Muscle layer of colon (tissue), 2 donors: Measurements from ENCODE around the gene NDUFA12.

ENCODE experiments used
- H3K27ac ChIP-seq: one replicate; pipeline ENCODE4 v1.7.0; 2013; ENCODE audit warnings: low read depth, mild to moderate bottlenecking, low read length, moderate library complexity
- H3K27me3 ChIP-seq, 2 donors: one replicate each; pipeline ENCODE4 v1.7.0; 2013; ENCODE audit warnings: low read length in 2 of 2, mild to moderate bottlenecking in 2 of 2; ENCODE audit not compliant: insufficient read depth in 2 of 2, control insufficient read depth in 1 of 2
- H3K36me3 ChIP-seq: one replicate; pipeline ENCODE4 v1.7.0; 2013; ENCODE audit warnings: mild to moderate bottlenecking, low read length; ENCODE audit not compliant: insufficient read depth
- H3K4me1 ChIP-seq: one replicate; pipeline ENCODE4 v1.7.0; 2013; ENCODE audit warnings: mild to moderate bottlenecking, low read length; ENCODE audit not compliant: insufficient read depth
- H3K4me3 ChIP-seq, 2 donors: one replicate each; pipeline ENCODE4 v1.7.0; 2013; ENCODE audit warnings: low read length in 2 of 2, low read depth in 1 of 2, mild to moderate bottlenecking in 1 of 2, moderate library complexity in 1 of 2
- H3K9ac ChIP-seq: one replicate; pipeline ENCODE4 v1.7.0; 2013; ENCODE audit warnings: low read length
- H3K9me3 ChIP-seq: one replicate; pipeline ENCODE4 v1.7.0; 2013; ENCODE audit warnings: mild to moderate bottlenecking, low read length
- donor health status: abdominal sarcoma.
- donor health status: Adenocarcinoma of cecum.

Gene NDUFA12

DNA sequence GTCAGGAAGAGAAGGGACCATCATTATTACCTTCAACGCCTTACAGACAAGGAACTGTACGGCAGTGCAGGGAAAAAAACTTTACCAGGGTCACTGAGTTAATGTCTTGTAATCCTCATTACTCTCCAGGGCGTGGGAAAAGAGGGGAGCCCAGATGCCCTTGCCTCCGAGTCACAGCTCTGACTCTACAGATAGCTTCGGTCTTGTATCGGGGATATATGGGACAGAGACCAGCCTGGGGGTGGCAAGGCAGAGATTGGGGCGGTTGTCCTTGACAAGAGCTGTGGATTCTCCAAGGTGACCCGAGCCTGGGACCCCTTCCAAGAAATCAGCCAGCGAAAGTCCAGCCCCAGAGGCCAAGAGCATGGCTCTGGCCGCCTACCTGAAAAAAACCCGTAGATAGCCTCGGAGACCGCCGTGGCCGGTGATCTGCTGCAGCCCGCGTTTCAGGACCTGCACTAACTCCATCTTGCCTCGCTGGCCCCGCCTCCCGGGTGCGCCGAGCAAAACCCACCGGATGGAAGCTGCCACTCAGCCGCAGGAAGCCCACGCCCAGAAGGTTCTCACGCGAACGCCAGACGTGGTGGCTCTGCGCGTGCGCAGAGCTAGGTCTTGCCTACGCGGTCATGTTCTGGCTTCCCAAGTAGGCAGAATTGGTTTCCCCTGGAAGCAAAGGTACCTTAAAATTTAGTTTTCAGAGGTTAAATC is at the start of gene NDUFA12:
TSS of gene NDUFA12 (minus strand) at position 485 of the 708 bp plus-strand sequence. CDS start at position 468, 17 bp downstream.
- H3K9ac ChIP-seq = peak within 1 kb of the TSS; percentile 32
- H3K27me3 ChIP-seq = no peaks in the 10 kb centered on the region
- peak within 1 kb of the TSS; percentile 91 for H3K27ac ChIP-seq
- H3K4me1 ChIP-seq = peaks cover 6% of the 10 kb centered on the region
- no peaks in the 10 kb centered on the region for H3K9me3 ChIP-seq
- peaks cover 4% of the 10 kb centered on the region for H3K36me3 ChIP-seq
- H3K4me3 ChIP-seq = peak within 1 kb of the TSS; percentile 79 to 83

DNA sequence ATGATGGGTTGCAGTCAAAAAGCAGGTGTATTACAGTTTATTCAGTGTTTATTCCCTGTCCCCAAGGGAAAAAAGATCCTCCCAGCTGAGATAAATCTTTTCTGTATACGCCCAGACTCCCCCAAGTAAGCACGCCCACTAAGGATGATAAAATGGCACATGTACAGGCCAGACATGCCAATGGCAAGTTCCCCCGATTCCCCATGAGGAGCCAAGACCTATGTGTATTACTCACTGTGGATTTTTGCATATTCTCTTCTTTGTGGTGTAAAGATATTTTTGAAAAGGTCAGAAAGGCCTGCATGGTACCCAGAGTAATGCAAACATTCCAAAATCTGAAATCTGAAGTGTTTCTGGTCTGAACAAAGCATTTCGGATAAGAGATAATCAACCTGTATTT is 47.7 kb upstream of the NDUFA12 start:
- H3K27ac ChIP-seq = no peak overlapping the region
- no peak overlapping the region for H3K9ac ChIP-seq
- H3K4me1 ChIP-seq = no peaks in the 10 kb centered on the region
- H3K4me3 ChIP-seq = no peak overlapping the region
- H3K36me3 ChIP-seq = peaks cover 19% of the 10 kb centered on the region
- H3K9me3 ChIP-seq = no peaks in the 10 kb centered on the region
- H3K27me3 ChIP-seq = no peaks in the 10 kb centered on the region

DNA sequence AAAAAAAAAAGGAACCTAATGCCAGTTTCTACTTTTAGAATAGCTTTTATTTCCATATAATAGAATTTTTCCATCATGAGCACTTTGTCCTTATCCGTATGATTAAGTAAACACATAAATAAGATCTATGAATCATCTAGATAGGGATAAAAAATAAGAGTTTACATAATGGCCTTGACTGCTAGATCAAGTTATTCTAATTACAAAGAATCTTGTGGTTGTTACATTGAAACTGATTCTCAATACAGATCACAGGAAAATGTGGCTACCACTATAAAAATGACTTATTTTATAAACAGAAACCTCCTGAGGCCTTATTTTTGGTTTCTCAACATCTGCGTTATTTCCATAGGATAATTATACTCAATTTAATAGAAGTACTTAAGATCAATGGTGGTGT is 34.4 kb upstream of the NDUFA12 start:
- H3K4me3 ChIP-seq = no peak overlapping the region
- H3K27ac ChIP-seq = no peak overlapping the region
- H3K4me1 ChIP-seq = no peaks in the 10 kb centered on the region
- peaks cover 26% of the 10 kb centered on the region for H3K36me3 ChIP-seq
- no peak overlapping the region for H3K9ac ChIP-seq
- no peaks in the 10 kb centered on the region for H3K27me3 ChIP-seq
- H3K9me3 ChIP-seq = no peaks in the 10 kb centered on the region

DNA sequence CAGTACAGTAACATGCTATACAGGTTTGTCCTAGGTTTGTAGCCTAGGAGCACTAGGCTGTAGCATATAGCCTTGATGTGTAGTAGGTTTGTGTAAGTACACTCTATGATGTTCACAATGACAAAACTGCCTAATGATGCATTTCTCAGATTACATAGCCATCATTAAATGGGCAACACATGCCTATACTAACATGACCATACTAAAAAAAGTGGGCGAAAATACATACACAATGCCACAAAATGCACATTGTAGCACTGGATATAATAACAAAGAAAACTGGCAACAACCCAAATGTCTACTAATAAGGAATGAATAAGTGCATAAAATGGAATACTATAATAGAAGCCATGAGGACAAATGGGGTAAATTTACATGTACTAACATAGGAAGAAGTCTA is 31.3 kb upstream of the NDUFA12 start:
- Histone ChIP-seq H3K27ac (no peak overlapping the region), H3K9me3 (no peaks in the 10 kb centered on the region), H3K9ac (no peak overlapping the region), H3K36me3 (peaks cover 21% of the 10 kb centered on the region), H3K27me3 (no peaks in the 10 kb centered on the region), H3K4me3 (no peak overlapping the region), H3K4me1 (no peaks in the 10 kb centered on the region)

DNA sequence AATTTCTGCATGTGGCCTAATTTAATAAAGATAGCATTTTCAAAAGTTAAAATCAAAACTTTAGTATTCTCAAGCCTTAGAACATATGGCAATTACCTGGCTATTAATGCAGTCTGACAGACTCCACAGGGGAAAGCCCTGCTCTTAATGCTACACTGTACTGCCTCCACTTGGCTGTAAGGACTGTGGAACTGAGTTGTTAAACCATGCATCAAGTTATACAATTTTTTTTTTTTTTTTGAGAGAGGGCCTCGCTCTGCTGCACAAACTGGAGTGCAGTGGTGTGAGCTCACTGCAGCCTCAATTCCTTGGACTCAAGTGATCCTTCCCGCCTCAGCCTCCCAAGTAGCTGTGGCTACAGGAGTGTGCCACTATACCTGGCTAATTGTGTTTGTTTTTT is 19.0 kb upstream of the NDUFA12 start:
- Histone ChIP-seq H3K27me3 (no peaks in the 10 kb centered on the region), H3K9ac (no peak overlapping the region), H3K4me3 (no peak overlapping the region), H3K27ac (no peak overlapping the region), H3K36me3 (peaks cover 11% of the 10 kb centered on the region), H3K4me1 (no peaks in the 10 kb centered on the region), H3K9me3 (no peaks in the 10 kb centered on the region)

DNA sequence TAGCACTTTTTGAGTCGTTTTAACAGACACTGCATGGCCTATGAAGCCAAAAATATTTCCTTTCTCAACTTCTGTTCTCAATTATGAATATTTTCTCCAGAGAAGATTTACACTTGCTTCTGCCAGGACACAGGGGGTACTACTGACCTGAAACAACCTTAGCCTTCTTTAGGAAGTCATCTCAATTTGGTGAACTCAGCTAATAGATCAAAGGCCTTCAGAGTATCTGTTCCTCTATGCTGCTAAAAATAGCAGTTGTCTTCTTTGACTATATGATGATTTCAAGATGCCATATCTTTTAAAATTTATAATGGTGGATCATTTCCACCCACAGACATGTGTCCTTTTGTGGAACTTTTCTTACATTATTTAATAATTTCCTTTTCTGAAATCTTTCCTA is 14.0 kb upstream of the NDUFA12 start:
- Histone ChIP-seq H3K9me3 (no peaks in the 10 kb centered on the region), H3K36me3 (peaks cover 8% of the 10 kb centered on the region), H3K4me1 (no peaks in the 10 kb centered on the region), H3K27me3 (no peaks in the 10 kb centered on the region), H3K4me3 (no peak overlapping the region), H3K27ac (no peak overlapping the region), H3K9ac (no peak overlapping the region)

DNA sequence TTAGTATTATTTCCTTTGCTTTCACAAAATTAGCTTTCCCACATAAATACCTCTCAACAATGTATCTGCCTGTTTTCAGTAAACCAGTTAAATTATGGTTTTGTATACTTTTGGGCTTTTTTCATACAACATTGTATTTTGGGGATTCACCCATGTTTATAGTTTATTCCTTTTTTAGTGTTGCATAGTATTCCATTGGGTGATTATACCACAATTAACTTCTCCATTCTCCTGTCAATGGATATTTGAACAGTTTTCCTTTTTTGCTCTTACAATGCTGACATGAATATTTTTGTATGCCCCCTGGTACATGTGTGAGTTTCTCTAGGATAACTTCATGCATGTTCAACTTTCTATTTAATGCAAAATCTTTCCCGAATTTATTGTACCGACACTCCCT is 12.6 kb upstream of the NDUFA12 start:
- Histone ChIP-seq H3K36me3 (no peaks in the 10 kb centered on the region), H3K27me3 (no peaks in the 10 kb centered on the region), H3K9me3 (no peaks in the 10 kb centered on the region), H3K4me3 (no peak overlapping the region), H3K27ac (no peak overlapping the region), H3K4me1 (no peaks in the 10 kb centered on the region), H3K9ac (no peak overlapping the region)

DNA sequence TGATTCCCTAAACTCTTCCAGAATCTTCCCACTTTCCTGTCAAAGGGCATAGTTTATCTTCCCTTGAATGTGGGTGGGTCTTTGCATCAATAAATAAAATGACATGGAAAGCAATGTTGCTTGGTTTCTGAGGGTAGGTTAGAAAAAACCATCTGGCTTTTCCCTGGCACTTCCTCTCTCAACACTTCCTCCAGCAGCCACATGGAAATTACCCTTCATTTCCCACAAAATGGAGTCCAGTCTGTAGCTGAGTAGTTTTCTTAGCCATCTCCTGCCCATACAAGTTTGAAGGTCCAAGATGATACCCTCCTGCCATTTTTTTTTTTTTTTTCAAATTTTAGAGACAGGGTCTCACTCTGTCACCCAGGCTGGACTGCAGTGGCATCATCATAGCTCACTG is 11.1 kb upstream of the NDUFA12 start:
- no peaks in the 10 kb centered on the region for H3K27me3 ChIP-seq
- H3K4me1 ChIP-seq = no peaks in the 10 kb centered on the region
- no peaks in the 10 kb centered on the region for H3K36me3 ChIP-seq
- no peak overlapping the region for H3K9ac ChIP-seq
- H3K4me3 ChIP-seq = no peak overlapping the region
- no peaks in the 10 kb centered on the region for H3K9me3 ChIP-seq
- no peak overlapping the region for H3K27ac ChIP-seq

DNA sequence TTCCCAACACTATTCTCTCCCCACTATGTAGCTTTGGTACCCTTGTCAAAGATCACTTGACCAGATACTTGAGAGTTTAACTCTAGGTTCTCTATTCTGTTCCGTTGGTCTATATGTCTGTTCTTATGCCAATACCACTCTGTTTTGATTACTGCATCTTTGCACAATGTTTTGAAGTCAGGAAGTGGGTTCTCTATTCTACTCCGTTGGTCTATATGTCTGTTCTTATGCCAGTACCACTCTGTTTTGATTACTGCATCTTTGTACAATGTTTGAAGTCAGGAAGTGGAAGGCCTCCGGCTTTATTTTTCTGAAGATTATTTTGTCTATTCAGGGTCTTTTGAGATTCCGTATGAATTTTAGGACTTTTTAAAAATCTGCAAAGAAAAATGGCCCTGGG is 2.7 kb upstream of the NDUFA12 start:
- H3K27ac ChIP-seq = no peak overlapping the region
- no peaks in the 10 kb centered on the region for H3K27me3 ChIP-seq
- no peak overlapping the region for H3K4me3 ChIP-seq
- no peak overlapping the region for H3K9ac ChIP-seq
- no peaks in the 10 kb centered on the region for H3K9me3 ChIP-seq
- H3K4me1 ChIP-seq = peaks cover 6% of the 10 kb centered on the region
- H3K36me3 ChIP-seq = no peaks in the 10 kb centered on the region

DNA sequence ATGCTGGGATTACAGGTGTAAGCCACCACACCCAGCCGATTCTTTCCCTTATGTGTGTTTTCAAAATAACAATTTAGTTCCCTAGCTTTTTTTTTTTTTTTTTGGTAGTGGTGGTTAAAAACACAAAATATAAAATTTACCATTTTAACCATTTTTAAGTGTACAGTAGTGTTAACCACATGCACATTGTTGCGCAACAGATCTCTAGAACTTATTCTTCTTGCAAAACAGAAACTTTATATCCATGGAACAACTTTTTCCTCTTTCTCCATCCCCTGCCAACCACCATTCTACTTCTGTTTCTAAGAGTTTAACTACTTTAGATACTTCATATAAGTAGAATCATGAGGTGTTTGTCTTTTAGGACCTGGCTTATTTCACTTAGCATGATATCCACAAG is 1.1 kb upstream of the NDUFA12 start:
- no peaks in the 10 kb centered on the region for H3K27me3 ChIP-seq
- no peaks in the 10 kb centered on the region for H3K9me3 ChIP-seq
- peaks cover 6% of the 10 kb centered on the region for H3K4me1 ChIP-seq
- no peak overlapping the region for H3K4me3 ChIP-seq
- H3K9ac ChIP-seq = no peak overlapping the region
- H3K27ac ChIP-seq = no peak overlapping the region
- H3K36me3 ChIP-seq = peaks cover 4% of the 10 kb centered on the region

DNA sequence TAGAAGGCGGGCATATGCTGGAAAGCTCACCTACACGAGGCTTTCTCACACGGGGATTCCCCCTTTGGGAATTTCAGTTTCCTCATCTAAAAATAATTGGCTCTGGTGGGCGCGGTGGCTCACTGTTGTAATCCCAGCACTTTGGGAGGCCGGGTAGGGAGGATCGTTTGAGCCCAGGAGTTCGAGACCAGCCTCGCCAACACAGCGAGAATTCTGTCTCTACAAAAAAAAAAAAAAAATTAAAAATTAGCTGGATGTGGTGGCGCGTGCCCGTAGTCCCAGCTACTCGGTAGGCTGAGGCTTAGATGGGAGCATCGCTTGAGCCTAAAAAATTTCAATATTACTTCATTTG is 400 bp upstream of the NDUFA12 start:
- Histone ChIP-seq H3K9ac (no peak overlapping the region), H3K4me1 (peaks cover 6% of the 10 kb centered on the region), H3K4me3 (peak overlapping the region; percentile 21 to 79), H3K27ac (peak overlapping the region; percentile 91), H3K36me3 (peaks cover 4% of the 10 kb centered on the region), H3K27me3 (no peaks in the 10 kb centered on the region), H3K9me3 (no peaks in the 10 kb centered on the region)

DNA sequence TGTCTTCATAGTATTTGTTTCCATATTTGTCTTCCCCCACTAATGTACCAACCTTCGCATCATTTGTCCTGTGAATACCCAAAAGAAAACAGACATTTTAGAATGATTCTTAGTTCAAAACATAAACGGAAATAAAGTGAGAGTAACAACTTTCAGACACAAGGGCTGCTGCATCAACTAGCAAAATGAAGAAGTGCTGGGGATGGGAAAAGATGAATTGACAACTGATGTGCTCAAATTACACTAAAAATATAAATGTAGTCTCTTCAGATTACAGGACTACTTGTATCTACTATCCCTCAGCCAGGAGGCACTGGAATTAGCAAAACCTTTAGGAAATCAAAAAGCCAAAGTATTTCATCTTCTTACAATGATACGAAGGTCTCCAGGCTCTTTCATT is 743 bp downstream of the NDUFA12 start:
- Histone ChIP-seq H3K9me3 (no peaks in the 10 kb centered on the region), H3K4me3 (peak overlapping the region; percentile 79 to 83), H3K36me3 (peaks cover 4% of the 10 kb centered on the region), H3K27me3 (no peaks in the 10 kb centered on the region), H3K27ac (peak overlapping the region; percentile 91), H3K9ac (peak overlapping the region; percentile 32), H3K4me1 (peaks cover 6% of the 10 kb centered on the region)
